Kidney epithelial cell (primary cell): ENCODE measurements around the gene HOGA1. TPM values are rescaled to one million over a fixed set of nuclear protein-coding genes. Genes with fewer than 3 reads are reported as not detected.

ENCODE experiments used
- DNase-seq: peaks from one replicate; pipeline ENCODE4 v3.0.0-alpha.2; 2010; ENCODE audit warnings: low read depth
- H3K27me3 ChIP-seq: 2 replicates; pipeline ENCODE4 v1.6.0; 2011; ENCODE audit warnings: low read length; ENCODE audit not compliant: control insufficient read depth, insufficient read depth
- H3K36me3 ChIP-seq: 2 replicates; pipeline ENCODE4 v1.5.1; 2011; ENCODE audit warnings: low read length; ENCODE audit not compliant: control insufficient read depth, insufficient read depth
- H3K4me3 ChIP-seq: 2 replicates; pipeline ENCODE4 v1.5.1; 2011; ENCODE audit warnings: low read depth, mild to moderate bottlenecking, control low read depth, low read length
- total RNA-seq: library from RNA; depleted of rRNA; stranded (reverse); fragments of >200 nt; gene quantifications from 2 replicates; pipeline ENCODE4 v1.2.3, GENCODE V29; 2015
- TF ChIP-seq, protein P1 (sequence below): IDR thresholded peaks from 2 replicates; pipeline ENCODE4 v1.5.1; 2011; ENCODE audit warnings: mild to moderate bottlenecking, moderate library complexity, low read length, control low read depth, inconsistent platforms; ENCODE audit not compliant: insufficient read depth, poor library complexity, severe bottlenecking

Gene HOGA1
- total RNA-seq, 1 donor from 2014 or later: 3.4 TPM

DNA sequence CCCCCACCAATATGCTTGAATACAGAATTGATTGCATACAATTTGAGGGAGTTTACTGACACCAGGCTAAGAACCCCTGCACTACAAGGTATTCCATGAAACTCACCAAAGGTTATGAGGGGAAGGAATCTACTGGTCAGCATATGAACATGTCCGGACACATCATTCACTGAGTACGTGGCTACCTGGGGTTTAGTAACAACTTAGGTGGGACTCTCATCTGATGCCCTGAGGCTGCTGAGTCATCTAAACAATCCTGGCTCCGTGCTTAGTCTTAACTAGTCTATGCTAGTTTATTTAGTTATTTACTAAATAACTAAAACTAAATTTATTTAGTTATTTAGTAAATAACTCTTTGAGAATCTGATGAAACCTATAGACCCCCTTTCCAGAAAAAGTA lies 67.6 kb downstream of the HOGA1 start:
- H3K36me3 ChIP-seq: no peaks in the 10 kb centered on the region
- no peak for DNase-seq
- TF ChIP-seq, protein P1, sequence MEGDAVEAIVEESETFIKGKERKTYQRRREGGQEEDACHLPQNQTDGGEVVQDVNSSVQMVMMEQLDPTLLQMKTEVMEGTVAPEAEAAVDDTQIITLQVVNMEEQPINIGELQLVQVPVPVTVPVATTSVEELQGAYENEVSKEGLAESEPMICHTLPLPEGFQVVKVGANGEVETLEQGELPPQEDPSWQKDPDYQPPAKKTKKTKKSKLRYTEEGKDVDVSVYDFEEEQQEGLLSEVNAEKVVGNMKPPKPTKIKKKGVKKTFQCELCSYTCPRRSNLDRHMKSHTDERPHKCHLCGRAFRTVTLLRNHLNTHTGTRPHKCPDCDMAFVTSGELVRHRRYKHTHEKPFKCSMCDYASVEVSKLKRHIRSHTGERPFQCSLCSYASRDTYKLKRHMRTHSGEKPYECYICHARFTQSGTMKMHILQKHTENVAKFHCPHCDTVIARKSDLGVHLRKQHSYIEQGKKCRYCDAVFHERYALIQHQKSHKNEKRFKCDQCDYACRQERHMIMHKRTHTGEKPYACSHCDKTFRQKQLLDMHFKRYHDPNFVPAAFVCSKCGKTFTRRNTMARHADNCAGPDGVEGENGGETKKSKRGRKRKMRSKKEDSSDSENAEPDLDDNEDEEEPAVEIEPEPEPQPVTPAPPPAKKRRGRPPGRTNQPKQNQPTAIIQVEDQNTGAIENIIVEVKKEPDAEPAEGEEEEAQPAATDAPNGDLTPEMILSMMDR: no peak
- H3K4me3 ChIP-seq: no peak overlapping the region
- H3K27me3 ChIP-seq: no peaks in the 10 kb centered on the region

DNA sequence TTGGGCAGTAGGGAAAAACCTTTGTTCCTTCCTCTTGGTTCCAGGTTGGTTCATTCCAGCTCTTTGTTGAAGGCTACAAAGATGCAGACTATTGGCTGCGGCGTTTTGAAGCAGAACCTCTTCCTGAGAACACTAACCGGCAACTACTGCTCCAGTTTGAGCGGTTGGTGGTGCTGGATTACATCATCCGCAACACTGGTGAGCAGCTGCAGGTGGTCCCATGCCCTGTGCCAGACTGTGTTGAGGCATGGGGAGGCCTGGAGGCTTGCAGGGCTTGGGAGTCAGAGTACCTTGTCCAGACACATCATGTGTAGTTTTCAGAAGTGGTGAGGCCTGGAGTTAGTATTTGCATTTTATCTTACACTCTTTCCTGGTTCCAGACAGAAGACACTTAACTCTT lies 72.6 kb downstream of the HOGA1 start:
- no peaks in the 10 kb centered on the region for H3K36me3 ChIP-seq
- H3K4me3 ChIP-seq: no peak overlapping the region
- H3K27me3 ChIP-seq: no peaks in the 10 kb centered on the region
- TF ChIP-seq, protein P1: no peak
- DNase-seq: no peak

DNA sequence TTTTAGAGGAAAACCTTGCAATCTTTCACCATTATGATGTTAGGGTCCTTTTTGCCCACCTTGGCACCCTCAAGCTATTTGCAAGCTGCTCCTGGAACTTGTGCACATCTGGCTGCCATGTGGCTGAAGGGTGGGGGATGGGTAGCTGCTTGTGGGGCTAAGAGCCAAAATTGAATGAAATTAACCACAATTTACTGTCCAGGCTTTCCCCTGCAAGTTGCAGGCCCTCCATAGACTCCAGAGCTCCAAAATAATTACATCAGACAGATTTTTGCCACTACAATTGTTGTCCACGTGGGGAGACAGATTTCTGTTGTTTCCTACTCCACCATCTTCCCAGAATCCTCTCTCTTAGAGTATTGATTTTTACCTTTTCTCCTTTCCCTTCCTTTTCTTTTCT lies 75.4 kb downstream of the HOGA1 start:
- TF ChIP-seq, protein P1: no peak
- Histone ChIP-seq H3K4me3 (no peak overlapping the region), H3K27me3 (no peaks in the 10 kb centered on the region), H3K36me3 (peaks cover 1% of the 10 kb centered on the region)
- DNase-seq: no peak

Other genes starting within 250 kb of the HOGA1 start
- 10.7 and 13.6 TPM in 2 replicates for gene FRAT2, start 249.7 kb upstream of the HOGA1 start, total RNA-seq
- 42.6 and 43.4 TPM in 2 replicates for gene RRP12, start 183.0 kb upstream of the HOGA1 start, total RNA-seq
- 350 and 356 TPM in 2 replicates for gene PGAM1, start 158.2 kb upstream of the HOGA1 start, total RNA-seq
- gene EXOSC1, start 138.4 kb upstream of the HOGA1 start, total RNA-seq: 43.2 and 48.9 TPM in 2 replicates
- 42.4 and 46.8 TPM in 2 replicates for gene ZDHHC16, start 138.2 kb upstream of the HOGA1 start, total RNA-seq
- 85.2 and 111 TPM in 2 replicates for gene MMS19, start 86.0 kb upstream of the HOGA1 start, total RNA-seq
- gene UBTD1, start 85.5 kb upstream of the HOGA1 start, total RNA-seq: 32.5 and 44.4 TPM in 2 replicates
- 0.08 TPM in 1 of 2 replicates, not detected in the other for gene ANKRD2, start 11.6 kb upstream of the HOGA1 start, total RNA-seq
- not detected in 2 replicates for gene C10orf62, start 5.3 kb downstream of the HOGA1 start, total RNA-seq
- 11.2 and 12.4 TPM in 2 replicates for gene MORN4, start 49.1 kb downstream of the HOGA1 start, total RNA-seq
- 37.6 and 38.3 TPM in 2 replicates for gene PI4K2A, start 56.3 kb downstream of the HOGA1 start, total RNA-seq
- 17.2 and 18.9 TPM in 2 replicates for gene AVPI1, start 102.9 kb downstream of the HOGA1 start, total RNA-seq
- 31.0 and 37.2 TPM in 2 replicates for gene MARVELD1, start 129.3 kb downstream of the HOGA1 start, total RNA-seq
- gene ZFYVE27, start 152.7 kb downstream of the HOGA1 start, total RNA-seq: 31.8 and 32.3 TPM in 2 replicates
- gene SFRP5, start 187.6 kb downstream of the HOGA1 start, total RNA-seq: not detected in 2 replicates